K562 (cell line): ENCODE data around the gene MAST4. TPM values are rescaled to one million over a fixed set of nuclear protein-coding genes. Genes with fewer than 3 reads are reported as not detected.

Source experiments
- E2F5 ChIP-seq: sonication (generic); formaldehyde crosslinking; IDR thresholded peaks from 2 replicates; pipeline ENCODE4 v1.8.0; 2022; ENCODE audit warnings: mild to moderate bottlenecking, missing genetic modification reagents
- E2F6 ChIP-seq, 2 experiments: IDR thresholded peaks; 2 replicates each; pipeline ENCODE4 v1.6.1; 2011; ENCODE audit warnings: borderline replicate concordance in 1 of 2, control low read depth in 1 of 2, low read depth in 1 of 2, low read length in 1 of 2, mild to moderate bottlenecking in 1 of 2, mixed read lengths in 1 of 2, moderate library complexity in 1 of 2; ENCODE audit not compliant: insufficient read depth in 1 of 2, insufficient read length in 1 of 2, poor library complexity in 1 of 2, severe bottlenecking in 1 of 2; ENCODE audit errors: extremely low read depth in 1 of 2
- GABPA ChIP-seq: fragments of 200-800 bp; sonication (Bioruptor generic); conservative IDR thresholded peaks from 2 replicates; pipeline ENCODE4 v1.6.1; 2016; ENCODE audit warnings: low read depth, missing genetic modification characterization, missing compliant biosample characterization
- MEF2D ChIP-seq: conservative IDR thresholded peaks from 2 replicates; pipeline ENCODE4 v1.6.1; 2016; ENCODE audit warnings: low read depth, missing genetic modification characterization, missing compliant biosample characterization
- MNT ChIP-seq, 2 experiments: fragments of 450-650 bp; conservative IDR thresholded peaks; 2 replicates each; pipeline ENCODE4 v1.6.1; 2017; ENCODE audit warnings: mild to moderate bottlenecking in 2 of 2, moderate library complexity in 2 of 2
- NCOR1 ChIP-seq: fragments of 450-650 bp; IDR thresholded peaks from 2 replicates; pipeline ENCODE4 v1.6.1; 2016; ENCODE audit warnings: mild to moderate bottlenecking, moderate library complexity
- NR2C2 ChIP-seq, 2 experiments: fragments of 200-800 bp in 1 of 2; sonication (Bioruptor generic) in 1 of 2; sonication (generic) in 1 of 2; formaldehyde crosslinking in 1 of 2; IDR thresholded peaks; 2 replicates each; pipeline versions ENCODE4 v1.6.1 to v1.8.0; 2016 to 2022; ENCODE audit warnings: mild to moderate bottlenecking in 1 of 2, missing compliant biosample characterization in 1 of 2, missing genetic modification characterization in 1 of 2, missing genetic modification reagents in 1 of 2
- ZNF12 ChIP-seq: sonication (generic); formaldehyde crosslinking; IDR thresholded peaks from 2 replicates; pipeline ENCODE4 v1.4.0; 2020; ENCODE audit warnings: mild to moderate bottlenecking, missing genetic modification reagents
- ZNF507 ChIP-seq: conservative IDR thresholded peaks from 2 replicates; pipeline ENCODE4 v1.6.1; 2017; ENCODE audit warnings: missing genetic modification characterization, missing compliant biosample characterization
- polyA plus RNA-seq, 8 experiments: library from polyadenylated mRNA; depleted of rRNA in 4 of 8; stranded (reverse) in 5 of 8; unstranded in 3 of 8; fragments of >200 nt; fragmentation: Nextera tagmentation in 2 of 8; fragmentation: Illumina TruSeq in 1 of 8; extraction: Ambion mirVana in 2 of 8; extraction: Trizol in 1 of 8; gene quantifications; 2 replicates each; pipeline versions ENCODE4 v1.2.1 to v1.2.3, GENCODE V29; 2011 to 2014; ENCODE audit warnings: inconsistent platforms in 1 of 8, missing spikeins in 1 of 8
- total RNA-seq, 7 experiments: library from RNA; depleted of rRNA in 6 of 7; stranded (reverse); fragments of >200 nt in 6 of 7; fragmentation: Illumina TruSeq in 2 of 7; extraction: Trizol in 2 of 7; gene quantifications; 2 replicates each; pipeline versions ENCODE4 v1.2.1 to v1.2.3, GENCODE V29; 2011 to 2021; ENCODE audit warnings: low replicate concordance in 1 of 7

Gene MAST4
- total and polyA plus RNA-seq, 9 of the 15 experiments (the other 6 are each of a cell fraction or from before 2014, with no cell fraction given) = 0.88 to 10.1 (median 5.2) TPM

GRCh38 chr5:66933066-66933465, 336.9 kb downstream of the MAST4 start (continued):
- TF ChIP-seq E2F5 (CRISPR knock-in tag) = no peak
- no peak for TF ChIP-seq MNT (conservative IDR thresholded peaks at IDR 0.05)
- TF ChIP-seq E2F6 (IDR thresholded peaks at IDR 0.05; ENCODE audit: borderline replicate concordance in 1 of 2, extremely low read depth in 1 of 2, insufficient read depth in 1 of 2, insufficient read length in 1 of 2, low read depth in 1 of 2, low read length in 1 of 2, poor library complexity in 1 of 2, severe bottlenecking in 1 of 2) = no peak
- TF ChIP-seq MEF2D = no peak
- TF ChIP-seq NR2C2 (CRISPR knock-in tag; IDR thresholded peaks at IDR 0.05) = no peak
- no peak for TF ChIP-seq NR2C2 (tag; IDR thresholded peaks at IDR 0.05)
- no peak for TF ChIP-seq GABPA (tag)
- TF ChIP-seq NCOR1 = no peak
- TF ChIP-seq ZNF12 = no peak
- no peak for TF ChIP-seq ZNF507 (tag)
